CD14-positive monocyte (primary cell): ENCODE data around the gene RSBN1. TPM values are rescaled to one million over a fixed set of nuclear protein-coding genes. Genes with fewer than 3 reads are reported as not detected.

Source experiments
- DNase-seq, 3 donors: peaks; one replicate each; pipeline ENCODE4 v3.0.0-alpha.2; 2011 to 2022
- H2AFZ ChIP-seq: 2 replicates; pipeline ENCODE4 v1.6.0; 2012; ENCODE audit warnings: mild to moderate bottlenecking, low read depth, low read length, inconsistent platforms; ENCODE audit not compliant: insufficient read depth, poor library complexity, severe bottlenecking
- H3K27ac ChIP-seq, 2 donors: 1 replicate in 1 of 2; 2 replicates in 1 of 2; pipeline ENCODE4 v1.5.1; 2012 to 2013; ENCODE audit warnings: low read length in 2 of 2, control low read depth in 1 of 2, inconsistent platforms in 1 of 2, low read depth in 1 of 2, mild to moderate bottlenecking in 1 of 2
- H3K27me3 ChIP-seq, 2 donors: one replicate each; pipeline versions ENCODE4 v1.6.0 to v1.6.1; 2011 to 2013; ENCODE audit warnings: low read length in 2 of 2; ENCODE audit not compliant: control insufficient read depth in 2 of 2, insufficient read depth in 2 of 2
- H3K36me3 ChIP-seq, 2 donors: replicated peaks in 1 of 2; 1 replicate in 1 of 2; 2 replicates in 1 of 2; pipeline versions ENCODE4 v1.5.1 to v1.6.1; 2012 to 2013; ENCODE audit warnings: low read length in 2 of 2, control low read depth in 1 of 2, inconsistent platforms in 1 of 2, mild to moderate bottlenecking in 1 of 2; ENCODE audit not compliant: insufficient read depth in 2 of 2, control insufficient read depth in 1 of 2
- H3K4me1 ChIP-seq, 2 donors: 1 replicate in 1 of 2; 2 replicates in 1 of 2; pipeline versions ENCODE4 v1.5.1 to v1.6.1; 2012 to 2013; ENCODE audit warnings: low read length in 2 of 2, control low read depth in 1 of 2, inconsistent platforms in 1 of 2, mild to moderate bottlenecking in 1 of 2, moderate library complexity in 1 of 2; ENCODE audit not compliant: insufficient read depth in 2 of 2, control insufficient read depth in 1 of 2
- H3K4me2 ChIP-seq: replicated peaks from 2 replicates; pipeline ENCODE3; 2012; ENCODE audit warnings: low read length, moderate library complexity, mild to moderate bottlenecking; ENCODE audit not compliant: poor library complexity, severe bottlenecking; ENCODE audit errors: extremely low read depth
- H3K4me3 ChIP-seq, 3 experiments: fragments of 200-600 bp in 1 of 3; sonication (generic) in 1 of 3; replicated peaks in 1 of 3; 1 replicate in 2 of 3; 2 replicates in 1 of 3; pipeline ENCODE4 v1.5.1; 2011 to 2013; ENCODE audit warnings: low read length in 3 of 3, mild to moderate bottlenecking in 3 of 3, control low read depth in 2 of 3, low read depth in 2 of 3, inconsistent platforms in 1 of 3, moderate library complexity in 1 of 3
- H3K79me2 ChIP-seq: 2 replicates; pipeline ENCODE4 v1.6.0; 2012; ENCODE audit warnings: mild to moderate bottlenecking, control low read depth, inconsistent platforms, low read length, moderate library complexity; ENCODE audit not compliant: insufficient read depth
- H3K9ac ChIP-seq: 2 replicates; pipeline ENCODE4 v1.6.0; 2017; ENCODE audit warnings: low read length, mild to moderate bottlenecking; ENCODE audit not compliant: insufficient read depth, poor library complexity, severe bottlenecking
- H3K9me3 ChIP-seq, 2 donors: replicated peaks in 1 of 2; 1 replicate in 1 of 2; 2 replicates in 1 of 2; pipeline versions ENCODE4 v1.5.1 to v1.6.1; 2012 to 2013; ENCODE audit warnings: low read length in 2 of 2, control low read depth in 1 of 2; ENCODE audit not compliant: control insufficient read depth in 1 of 2, insufficient read depth in 1 of 2
- H4K20me1 ChIP-seq: 2 replicates; pipeline ENCODE4 v1.6.0; 2012; ENCODE audit warnings: mild to moderate bottlenecking, low read length, control low read depth, moderate library complexity; ENCODE audit not compliant: insufficient read depth
- H3K27ac Mint-ChIP-seq, 7 donors: one replicate each; pipeline ENCODE4 v1.8.0; 2020; ENCODE audit warnings: mild to moderate bottlenecking in 7 of 7, mixed read lengths in 7 of 7, moderate library complexity in 6 of 7, inconsistent platforms in 2 of 7
- H3K27me3 Mint-ChIP-seq, 3 donors: one replicate each; pipeline ENCODE4 v1.8.0; 2021 to 2022; ENCODE audit warnings: low read depth in 3 of 3, mild to moderate bottlenecking in 3 of 3, mixed read lengths in 3 of 3, moderate library complexity in 3 of 3, inconsistent platforms in 1 of 3
- H3K36me3 Mint-ChIP-seq, 2 donors: one replicate each; pipeline ENCODE4 v1.8.0; 2020; ENCODE audit warnings: mixed read lengths in 2 of 2, inconsistent platforms in 1 of 2, mild to moderate bottlenecking in 1 of 2
- H3K4me1 Mint-ChIP-seq: one replicate; pipeline ENCODE4 v1.8.0; 2020; ENCODE audit warnings: mild to moderate bottlenecking, mixed read lengths
- H3K4me3 Mint-ChIP-seq, 2 donors: one replicate each; pipeline ENCODE4 v1.8.0; 2020; ENCODE audit warnings: mild to moderate bottlenecking in 2 of 2, mixed read lengths in 2 of 2, moderate library complexity in 1 of 2
- H3K9me3 Mint-ChIP-seq, 7 donors: one replicate each; pipeline ENCODE4 v1.8.0; 2020 to 2022; ENCODE audit warnings: mixed read lengths in 7 of 7, mild to moderate bottlenecking in 6 of 7, moderate library complexity in 6 of 7, inconsistent platforms in 2 of 7
- CTCF ChIP-seq: fragments of 200-600 bp; IDR thresholded peaks from one replicate; pipeline ENCODE4 v1.8.0; 2022; ENCODE audit warnings: antibody characterized with exemption, mild to moderate bottlenecking
- WGBS: methylation state at CpG from one replicate; pipeline ENCODE4 v1.1.5; 2013; ENCODE audit warnings: missing lambda C conversion rate; ENCODE audit not compliant: insufficient coverage; 5-methylcytosine and 5-hydroxymethylcytosine counted together
- intact Hi-C, 2 donors: fragments of 100-400 bp; cut with micrococcal nuclease; formaldehyde crosslinking; loops; one replicate each; pipeline versions ENCODE4 v1.15.0 to v1.15.1; 2023
- polyA plus RNA-seq, 3 donors: library from polyadenylated mRNA; depleted of rRNA in 1 of 3; unstranded in 2 of 3; stranded (reverse) in 1 of 3; fragments of 300-500 nt in 2 of 3; fragments of >200 nt in 1 of 3; fragmentation: Illumina TruSeq in 2 of 3; gene quantifications; 1 replicate in 2 of 3; 2 replicates in 1 of 3; pipeline ENCODE4 v1.2.3, GENCODE V29; 2012 to 2021

RSBN1 gene
- polyA plus RNA-seq, 3 donors, result 6.5 to 9.0 (median 8.9) TPM

DNA sequence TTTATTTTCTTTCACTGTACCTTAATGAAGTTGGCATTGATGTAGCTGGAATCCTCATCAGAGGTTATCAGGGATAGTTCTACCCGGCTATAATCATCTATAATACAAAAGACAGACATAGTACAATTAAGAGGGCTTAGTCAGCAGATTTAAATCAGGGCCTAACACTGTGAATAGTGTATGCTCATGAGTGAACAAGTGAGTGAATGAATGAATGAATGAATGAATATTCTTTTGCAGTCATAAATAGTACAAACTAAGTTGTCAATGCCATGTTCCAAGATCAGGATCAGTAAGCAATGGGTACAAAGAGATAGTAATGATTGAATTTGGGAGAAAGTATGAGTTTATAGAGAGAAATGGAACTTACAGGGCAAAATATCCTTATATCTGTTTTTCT lies 46.7 kb upstream of the RSBN1 start:
- no peak for TF ChIP-seq CTCF
- peaks cover 0 to 2% (median 0%) of the 10 kb centered on the region in 3 donors for H3K27me3 Mint-ChIP-seq
- H3K9me3 ChIP-seq, result no peaks in the 10 kb centered on the region
- H3K4me3 ChIP-seq, result peak overlapping the region in 1 of 3 experiments; percentile 61
- peak overlapping the region; percentile 39 to 73 for H3K27ac ChIP-seq
- H3K4me3 Mint-ChIP-seq, result peak overlapping the region in 1 of 2 donors; percentile 76
- H3K36me3 Mint-ChIP-seq, result peaks cover 29 to 40% of the 10 kb centered on the region in 2 donors
- DNase-seq, result no peak
- intact Hi-C loops, result loop anchor here in 1 of 2 donors (5.0 kb wide), 1 partner anchor 48 kb away; the partner anchor contains the start of gene DCLRE1B
- peak overlapping the region; percentile 4 for H2AFZ ChIP-seq
- H3K4me2 ChIP-seq, result peak overlapping the region; percentile 65
- no CpG with 5 or more reads among the region's 1 CpG for WGBS
- H3K27ac Mint-ChIP-seq, result peak overlapping the region; percentile 79 to 93 (median 90)
- peaks cover 72 to 90% of the 10 kb centered on the region in 2 donors for H3K4me1 ChIP-seq
- peaks cover 0 to 33% of the 10 kb centered on the region in 2 donors for H3K36me3 ChIP-seq
- peaks cover 85% of the 10 kb centered on the region for H3K4me1 Mint-ChIP-seq
- no peak overlapping the region for H3K9ac ChIP-seq
- H3K9me3 Mint-ChIP-seq, result no peaks in the 10 kb centered on the region
- H3K27me3 ChIP-seq, result no peaks in the 10 kb centered on the region
- peaks cover 66% of the 10 kb centered on the region for H3K79me2 ChIP-seq
- no peaks in the 10 kb centered on the region for H4K20me1 ChIP-seq

DNA sequence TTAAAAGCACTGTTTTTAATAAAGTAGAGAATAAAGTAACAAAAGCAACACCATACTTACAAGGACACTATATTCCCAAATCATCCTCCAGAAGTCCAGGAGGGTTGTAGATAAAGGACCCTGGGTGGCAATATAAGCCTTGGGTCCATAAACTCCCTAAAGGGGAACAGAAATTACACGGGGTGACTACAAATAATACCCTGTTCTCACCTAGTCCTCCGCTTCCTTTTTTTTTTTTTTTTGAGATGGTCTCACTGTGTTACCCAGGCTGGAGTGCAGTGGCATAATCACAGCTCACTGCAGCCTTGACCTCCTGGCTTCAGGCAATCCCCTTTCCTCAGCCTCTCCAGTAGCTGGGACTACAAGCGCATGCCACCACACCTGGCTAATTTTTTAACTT lies 46.1 kb upstream of the RSBN1 start:
- Histone ChIP-seq H4K20me1 (no peaks in the 10 kb centered on the region), H3K4me3 (peak overlapping the region in 1 of 3 experiments; percentile 3), H3K9ac (no peak overlapping the region), H3K36me3 (peaks cover 0 to 32% of the 10 kb centered on the region in 2 donors), H3K27ac (peak overlapping the region; percentile 60 to 73), H3K9me3 (no peaks in the 10 kb centered on the region), H3K4me2 (no peak overlapping the region), H3K4me1 (peaks cover 72 to 90% of the 10 kb centered on the region in 2 donors), H2AFZ (no peak overlapping the region), H3K79me2 (peaks cover 61% of the 10 kb centered on the region), H3K27me3 (no peaks in the 10 kb centered on the region)
- H3K27me3 Mint-ChIP-seq, result peaks cover 0 to 2% (median 0%) of the 10 kb centered on the region in 3 donors
- no peak for TF ChIP-seq CTCF
- peak overlapping the region; percentile 79 to 93 (median 90) for H3K27ac Mint-ChIP-seq
- peak in 2 of 3 donors; percentile 46 to 53 for DNase-seq
- H3K4me1 Mint-ChIP-seq, result peaks cover 85% of the 10 kb centered on the region
- no peak overlapping the region for H3K4me3 Mint-ChIP-seq
- H3K36me3 Mint-ChIP-seq, result peaks cover 26 to 39% of the 10 kb centered on the region in 2 donors
- WGBS, result 0% methylated on average over 2 of the region's 3 CpGs
- no peaks in the 10 kb centered on the region for H3K9me3 Mint-ChIP-seq
- intact Hi-C loops, result loop anchor here in 1 of 2 donors (5.0 kb wide), 1 partner anchor 49 kb away; the partner anchor contains the start of gene DCLRE1B
